ENCODE results near the gene DCAF11. TPM values are rescaled to one million over a fixed set of nuclear protein-coding genes. Genes with fewer than 3 reads are reported as not detected.

The DCAF11 gene
- total and polyA plus RNA-seq, 2 of the 13 experiments (the other 11 are each of a cell fraction or from before 2014, with no cell fraction given), result 150 to 257 TPM

- TF ChIP-seq CC2D1A (CRISPR knock-in tag; IDR thresholded peaks at IDR 0.05) (0 out of 2 replicates have a peak, but pooled peaks have one; percentile 88), ZNF275 (CRISPR knock-in tag; IDR thresholded peaks at IDR 0.05; ENCODE audit: borderline replicate concordance) (0 out of 2 replicates have a peak, but pooled peaks have one; percentile 17), RBFOX2 (IDR thresholded peaks at IDR 0.05; ENCODE audit: low read depth, low read length) (0 out of 2 replicates have a peak, but pooled peaks have one; percentile 42), MYC (CRISPR knock-in tag; IDR thresholded peaks at IDR 0.05; ENCODE audit: borderline replicate concordance) (0 out of 2 replicates have a peak, but pooled peaks have one; percentile 7), CHD4 (IDR thresholded peaks at IDR 0.05; ENCODE audit: borderline replicate concordance, low read length) (peak; percentile 53), PAX8 (CRISPR knock-in tag; IDR thresholded peaks at IDR 0.05; ENCODE audit: borderline replicate concordance) (0 out of 2 replicates have a peak, but pooled peaks have one; percentile 28), ZNF879 (CRISPR knock-in tag; IDR thresholded peaks at IDR 0.05) (0 out of 2 replicates have a peak, but pooled peaks have one; percentile 32), ATF2 (CRISPR knock-in tag; IDR thresholded peaks at IDR 0.05) (0 out of 2 replicates have a peak, but pooled peaks have one; percentile 7), PPARG (CRISPR knock-in tag; conservative IDR thresholded peaks at IDR 0.05) (0 out of 2 replicates have a peak, but pooled peaks have one; percentile 5), ZNF446 (CRISPR knock-in tag; IDR thresholded peaks at IDR 0.05) (0 out of 2 replicates have a peak, but pooled peaks have one; percentile 34), MLXIP (CRISPR knock-in tag; IDR thresholded peaks at IDR 0.05; ENCODE audit: borderline replicate concordance) (0 out of 2 replicates have a peak, but pooled peaks have one; percentile 31), POGK (CRISPR knock-in tag; conservative IDR thresholded peaks at IDR 0.05) (0 out of 2 replicates have a peak, but pooled peaks have one; percentile 48), BORCS8-MEF2B (CRISPR knock-in tag; IDR thresholded peaks at IDR 0.05) (peak; percentile 17; the same call in 1 of the 2 replicates), ZNF18 (CRISPR knock-in tag; IDR thresholded peaks at IDR 0.05; ENCODE audit: insufficient replicate concordance) (peak; percentile 0), KDM2A (CRISPR knock-in tag; IDR thresholded peaks at IDR 0.05; ENCODE audit: borderline replicate concordance, low read depth) (peak; percentile 24; the same call in 1 of the 2 replicates), GLI4 (CRISPR knock-in tag; IDR thresholded peaks at IDR 0.05; ENCODE audit: borderline replicate concordance) (0 out of 2 replicates have a peak, but pooled peaks have one; percentile 11), TOPORS (CRISPR knock-in tag; IDR thresholded peaks at IDR 0.05) (peak; percentile 71; the same call in 1 of the 2 replicates), SSRP1 (CRISPR knock-in tag; IDR thresholded peaks at IDR 0.05) (peak; percentile 25; the same call in 1 of the 2 replicates)
Observed at GRCh38 chr14:24105609-24106239, 8.9 kb upstream of the DCAF11 start (continued).
